Left cardiac atrium (tissue), 4 donors: ENCODE data around the gene SPACA6. TPM values are rescaled to one million over a fixed set of nuclear protein-coding genes. Genes with fewer than 3 reads are reported as not detected.
A peak's percentile ranks its signal among the peaks of the same experiment; 100 is the strongest.

Source experiments
- ATAC-seq, 2 donors: fragments of 200-7000 bp; cut with Tn5 transposase; one replicate each; pipeline ENCODE4 v1.9.1; 2020; ENCODE audit warnings: mild to moderate bottlenecking in 2 of 2, moderate library complexity in 2 of 2
- DNase-seq: peaks from one replicate; pipeline ENCODE4 v3.0.0-alpha.2; 2020
- intact Hi-C, 2 donors: fragments of 100-400 bp; cut with DNase I; formaldehyde crosslinking; loops; one replicate each; pipeline versions ENCODE4 v1.14.1 to v1.15.1; 2022 to 2023
- microRNA-seq, 2 donors: library from miRNA; unstranded; fragments of <30 nt; microRNA quantifications; one replicate each; pipeline ENCODE4 v1.2.0, GENCODE V29; 2020
- total RNA-seq, 2 donors: library from RNA; stranded (reverse); fragmentation: NEBNext Ultra II Directional; extraction: Animal tissue kit (Norgen Biotek cat#: 25700); gene quantifications; one replicate each; pipeline ENCODE4 v1.2.1, GENCODE V29; 2021
- donor health status: DM: no; HTN: yes; CAD: no.
- donor health status: DM: no; HTN: yes; CAD: no; lungs with severe emphysema.
- donor health status: DM: yes; HTN: yes; CAD: no.
- donor health status: Dilated cardiomyopathy.

The SPACA6 gene
- total RNA-seq, 2 donors from 2014 or later: 11.7 to 17.1 TPM

- intact Hi-C loops: no loop called here
- ATAC-seq (peak in 1 of 2 donors; percentile 55), DNase-seq (no peak)
These were observed 61.0 kb downstream of the SPACA6 start for GRCh38 chr19:51754109-51754508.

DNA sequence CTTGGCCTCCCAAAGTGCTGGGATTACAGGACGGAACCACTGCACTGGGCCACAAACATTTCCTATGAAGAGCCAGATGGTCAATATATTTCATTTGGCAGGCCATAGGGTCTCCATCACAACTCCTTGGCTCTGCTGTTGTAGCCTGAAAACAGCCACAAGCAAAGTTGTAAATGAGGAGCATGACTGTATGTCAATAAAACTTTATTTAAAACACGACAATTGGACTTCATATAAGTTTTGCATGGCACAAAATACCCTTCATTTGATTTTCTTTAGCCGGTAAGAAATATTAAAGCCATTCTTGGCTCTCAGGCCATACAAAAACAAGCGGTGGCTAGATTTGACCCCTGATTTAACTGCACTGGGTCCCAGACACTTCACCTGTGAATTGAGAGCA is 61.6 kb downstream of the SPACA6 start:
- ATAC-seq (no peak), DNase-seq (no peak)
- intact Hi-C loops: no loop called here

Small RNAs within 50 kb of the gene (microRNA-seq; reads per million reads assigned to microRNA genes)
- 4,866 to 7,249 reads per million in 2 donors for gene MIR125A
- 9,567 to 11,233 reads per million in 2 donors for gene MIR99B
- gene MIRLET7E: 4,934 to 5,408 reads per million in 2 donors

Other genes starting within 250 kb of the SPACA6 start
- gene SIGLEC8, start 234.9 kb upstream of the SPACA6 start, total RNA-seq: under 1 TPM in 1 of 2 donors, not detected in 1; 0.09 TPM
- gene CEACAM18, start 214.8 kb upstream of the SPACA6 start, total RNA-seq: not detected
- gene SIGLEC12, start 191.5 kb upstream of the SPACA6 start, total RNA-seq: 1 to 10 TPM in 1 of 2 donors, not detected in 1; 1.1 TPM
- gene SIGLEC6, start 161.7 kb upstream of the SPACA6 start, total RNA-seq: 1 to 10 TPM in 1 of 2 donors, not detected in 1; 1.0 TPM
- 10 to 100 TPM in 1 of 2 donors, 1 to 10 TPM in 1; 9.6 to 10.8 TPM for gene ZNF175, start 122.0 kb upstream of the SPACA6 start, total RNA-seq
- gene SIGLEC5, start 62.9 kb upstream of the SPACA6 start, total RNA-seq: under 1 TPM; 0.71 to 0.81 TPM
- gene SIGLEC14, start 46.5 kb upstream of the SPACA6 start, total RNA-seq: 1 to 10 TPM; 1.2 to 4.2 TPM
- 1 to 10 TPM; 7.2 to 8.7 TPM for gene HAS1, start 30.7 kb downstream of the SPACA6 start, total RNA-seq
- gene FPR1, start 58.5 kb downstream of the SPACA6 start, total RNA-seq: 10 to 100 TPM; 12.9 to 14.5 TPM
- 1 to 10 TPM; 1.1 to 2.4 TPM for gene FPR2, start 67.8 kb downstream of the SPACA6 start, total RNA-seq
- gene FPR3, start 101.8 kb downstream of the SPACA6 start, total RNA-seq: 10 to 100 TPM; 11.0 TPM
- gene ZNF577, start 194.6 kb downstream of the SPACA6 start, total RNA-seq: 1 to 10 TPM; 7.3 to 9.3 TPM
- 10 to 100 TPM in 1 of 2 donors, 1 to 10 TPM in 1; 8.0 to 10.8 TPM for gene ZNF649, start 211.7 kb downstream of the SPACA6 start, total RNA-seq
- gene ZNF613, start 234.1 kb downstream of the SPACA6 start, total RNA-seq: 1 to 10 TPM; 4.3 to 5.5 TPM